OCI-LY7 (cell line): ENCODE measurements around the gene RNF144A. TPM values are rescaled to one million over a fixed set of nuclear protein-coding genes. Genes with fewer than 3 reads are reported as not detected.

ENCODE experiments used
- BruUV-seq: library from RNA; stranded (reverse); fragments of 400-500 nt; replicated peaks from 2 replicates; lab custom pipeline; 2021; lab: Mats Ljungman, UMichigan
- CTCF ChIA-PET: fragments of 300-600 bp; sonication (Branson Sonifier 250); formaldehyde crosslinking; loops from one replicate; lab custom pipeline; 2022; ENCODE audit warnings: antibody characterized with exemption; ENCODE audit not compliant: unreplicated experiment; lab: Charles Lee
- POLR2A ChIA-PET: fragments of 300-600 bp; sonication (Branson Sonifier 250); formaldehyde crosslinking; loops from one replicate; lab custom pipeline; 2022; ENCODE audit warnings: antibody characterized with exemption; lab: Charles Lee
- DNase-seq: peaks from one replicate; pipeline ENCODE4 v3.0.0-alpha.2; 2015; ENCODE audit warnings: low spot score
- H2AFZ ChIP-seq: fragments of 200-600 bp; sonication (generic), shearing (Covaris generic); 2 replicates; pipeline ENCODE4 v1.6.1; 2014; ENCODE audit warnings: mild to moderate bottlenecking, antibody characterized with exemption, low read length, moderate library complexity
- H3K27ac ChIP-seq: fragments of 200-600 bp; sonication (generic); 2 replicates; pipeline ENCODE4 v1.5.1; 2014; ENCODE audit warnings: mixed run types, low read depth, mild to moderate bottlenecking, moderate library complexity, low read length, inconsistent platforms; ENCODE audit not compliant: poor library complexity, severe bottlenecking
- H3K36me3 ChIP-seq: fragments of 200-600 bp; sonication (generic); 2 replicates; pipeline ENCODE4 v1.6.1; 2014; ENCODE audit warnings: mild to moderate bottlenecking, antibody characterized with exemption, low read length, moderate library complexity, mixed read lengths; ENCODE audit not compliant: insufficient read depth
- H3K4me1 ChIP-seq: fragments of 200-600 bp; sonication (generic); 2 replicates; pipeline ENCODE4 v1.5.1; 2014; ENCODE audit warnings: mild to moderate bottlenecking, low read length; ENCODE audit not compliant: insufficient read depth, poor library complexity, severe bottlenecking
- H3K4me2 ChIP-seq: fragments of 200-600 bp; sonication (generic); 2 replicates; pipeline ENCODE4 v1.6.1; 2014; ENCODE audit warnings: mild to moderate bottlenecking, low read length
- H3K4me3 ChIP-seq: fragments of 200-600 bp; sonication (generic); 2 replicates; pipeline ENCODE4 v1.5.1; 2014; ENCODE audit warnings: mild to moderate bottlenecking, low read depth, low read length; ENCODE audit not compliant: poor library complexity, severe bottlenecking
- H3K79me2 ChIP-seq: fragments of 200-600 bp; sonication (generic); 2 replicates; pipeline ENCODE4 v1.6.1; 2016; ENCODE audit warnings: low read depth, mild to moderate bottlenecking, low read length, moderate library complexity, mixed read lengths; ENCODE audit not compliant: insufficient read depth
- H3K9me2 ChIP-seq: fragments of 200-600 bp; sonication (generic); 2 replicates; pipeline ENCODE4 v1.6.1; 2016; ENCODE audit warnings: mild to moderate bottlenecking, low read length, mixed read lengths; ENCODE audit not compliant: insufficient read depth
- H3K9me3 ChIP-seq: fragments of 200-600 bp; sonication (generic); 2 replicates; pipeline ENCODE4 v1.6.1; 2014; ENCODE audit warnings: mild to moderate bottlenecking, mixed run types, low read length, mixed read lengths
- H4K20me1 ChIP-seq: fragments of 200-600 bp; sonication (generic); 2 replicates; pipeline ENCODE4 v1.6.1; 2014; ENCODE audit warnings: mild to moderate bottlenecking, antibody characterized with exemption, low read length, moderate library complexity, mixed read lengths; ENCODE audit not compliant: insufficient read depth
- CTCF ChIP-seq: fragments of 200-600 bp; sonication (generic); conservative IDR thresholded peaks from 2 replicates; pipeline ENCODE4 v1.5.1; 2014; ENCODE audit warnings: mild to moderate bottlenecking, antibody characterized with exemption, low read length, moderate library complexity, mixed read lengths
- EZH2phosphoT487 ChIP-seq: fragments of 200-600 bp; sonication (generic); IDR thresholded peaks from 2 replicates; pipeline ENCODE4 v1.6.1; 2018; ENCODE audit warnings: low read depth, borderline replicate concordance, mild to moderate bottlenecking, mixed run types, antibody characterized with exemption, low read length, moderate library complexity, mixed read lengths
- intact Hi-C: fragments of 100-400 bp; cut with micrococcal nuclease; formaldehyde crosslinking; loops from one replicate; pipeline ENCODE4 v1.10.0; 2022; ENCODE audit not compliant: unreplicated experiment
- total RNA-seq, 2 experiments: library from RNA; depleted of rRNA in 1 of 2; stranded (reverse); fragments of >200 nt in 1 of 2; shearing (Covaris generic) in 1 of 2; gene quantifications; 2 replicates each; pipeline ENCODE4 v1.2.3, GENCODE V29; 2014 to 2022

The RNF144A gene
- total RNA-seq, 2 experiments from 2014 or later: 1.1 to 1.9 TPM

- Histone ChIP-seq H3K4me3 (no peak overlapping the region), H3K27ac (no peak overlapping the region), H3K9me2 (no peaks in the 10 kb centered on the region), H3K79me2 (no peaks in the 10 kb centered on the region), H3K4me1 (peaks cover 4% of the 10 kb centered on the region), H3K9me3 (no peaks in the 10 kb centered on the region), H2AFZ (peak overlapping the region; percentile 87; the same call in 1 of the 2 replicates), H3K36me3 (no peaks in the 10 kb centered on the region), H3K4me2 (no peak overlapping the region), H4K20me1 (no peaks in the 10 kb centered on the region)
- no peak for TF ChIP-seq EZH2phosphoT487
- no peak for TF ChIP-seq CTCF
- DNase-seq: no peak
- intact Hi-C loops: loop anchor here (1.0 to 2.0 kb wide), 3 partner anchors 47 to 188 kb away; partner anchors contain the start of gene RNF144A
- POLR2A ChIA-PET: interaction anchor here (0.6 to 1.2 kb wide), 5 partner anchors 31 to 515 kb away, joined by 3 to 7 read pairs (median 3); no protein-coding TSS in a partner anchor
- no TSS peak for BruUV-seq
- CTCF ChIA-PET: interaction anchor here (2.0 kb wide), 1 partner anchor 40 kb away, joined by 7 read pairs; no protein-coding TSS in a partner anchor
Measured at GRCh38 chr2:7084601-7085000, 167.4 kb downstream of the RNF144A start.

- H3K27ac ChIP-seq: no peak overlapping the region
- H3K4me3 ChIP-seq: no peak overlapping the region
- no peak overlapping the region for H3K4me2 ChIP-seq
- no peaks in the 10 kb centered on the region for H3K4me1 ChIP-seq
- no peaks in the 10 kb centered on the region for H4K20me1 ChIP-seq
- TF ChIP-seq EZH2phosphoT487 (no peak), CTCF (no peak)
- no peaks in the 10 kb centered on the region for H3K9me2 ChIP-seq
- H3K36me3 ChIP-seq: no peaks in the 10 kb centered on the region
- no peaks in the 10 kb centered on the region for H3K9me3 ChIP-seq
- POLR2A ChIA-PET: no interaction called here
- no peak for DNase-seq
- H3K79me2 ChIP-seq: no peaks in the 10 kb centered on the region
- no peak overlapping the region for H2AFZ ChIP-seq
- CTCF ChIA-PET: no interaction called here
- BruUV-seq: no TSS peak
- intact Hi-C loops: no loop called here
Measured at GRCh38 chr2:7089284-7089683, 172.1 kb downstream of the RNF144A start.

- BruUV-seq: no TSS peak
- no peak for DNase-seq
- Histone ChIP-seq H3K4me3 (no peak overlapping the region), H3K9me2 (no peaks in the 10 kb centered on the region), H3K4me1 (no peaks in the 10 kb centered on the region), H2AFZ (no peak overlapping the region), H3K79me2 (no peaks in the 10 kb centered on the region), H3K4me2 (no peak overlapping the region), H3K9me3 (no peaks in the 10 kb centered on the region), H3K27ac (no peak overlapping the region), H4K20me1 (no peaks in the 10 kb centered on the region), H3K36me3 (no peaks in the 10 kb centered on the region)
- TF ChIP-seq CTCF: no peak
- TF ChIP-seq EZH2phosphoT487: no peak
- intact Hi-C loops: no loop called here
- CTCF ChIA-PET: no interaction called here
- POLR2A ChIA-PET: no interaction called here
Measured at GRCh38 chr2:7089898-7090510, 172.8 kb downstream of the RNF144A start.
